GM15510 (cell line): Measurements from ENCODE around the gene FRMD5.

ENCODE experiments used
- POLR2A ChIP-seq: IDR thresholded peaks from 3 replicates; pipeline ENCODE4 v1.6.1; 2011; ENCODE audit warnings: borderline replicate concordance; ENCODE audit not compliant: insufficient read length; ENCODE audit errors: extremely low read depth

FRMD5 gene

GRCh38 chr15:44130778-44131177, 64.3 kb downstream of the FRMD5 start:
- no peak for TF ChIP-seq POLR2A

DNA sequence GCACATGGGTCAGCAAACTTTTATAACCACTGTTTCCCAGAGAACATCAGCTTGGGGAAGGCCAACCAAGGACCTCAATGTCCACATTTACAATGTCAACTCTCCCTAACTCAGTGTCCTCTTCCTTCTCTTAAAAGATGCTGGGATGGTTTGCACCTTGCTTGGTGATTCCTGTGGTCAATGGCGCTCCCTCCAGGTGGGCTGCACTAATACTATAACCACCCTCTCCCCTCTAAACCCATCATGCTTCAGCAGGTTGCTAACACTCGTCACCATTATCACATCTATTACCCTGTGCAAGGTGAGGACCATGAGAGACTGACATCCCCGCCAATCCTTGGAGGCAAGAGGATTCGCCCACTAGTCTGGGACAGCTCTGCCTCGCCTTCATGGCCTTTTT, 65.2 kb downstream of the FRMD5 start:
- TF ChIP-seq POLR2A = no peak

DNA sequence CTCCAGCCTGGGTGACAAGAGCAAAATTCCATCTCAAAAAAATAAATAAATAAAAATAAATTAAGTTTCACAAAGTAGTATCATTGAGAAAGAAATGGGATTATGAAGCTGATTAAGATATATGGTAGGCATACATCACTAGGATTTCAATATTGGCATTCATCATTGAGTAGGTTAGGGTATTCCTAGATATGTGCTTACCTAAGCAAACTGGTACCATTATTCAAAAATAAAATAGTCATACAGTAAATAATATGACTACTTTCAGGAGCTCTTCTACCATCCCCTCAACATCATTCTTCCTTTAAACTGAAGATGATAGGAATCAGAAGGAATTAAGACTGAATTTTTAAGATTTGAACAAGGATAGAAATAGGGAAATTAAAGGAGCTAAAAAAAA, 66.6 kb downstream of the FRMD5 start:
- no peak for TF ChIP-seq POLR2A

DNA sequence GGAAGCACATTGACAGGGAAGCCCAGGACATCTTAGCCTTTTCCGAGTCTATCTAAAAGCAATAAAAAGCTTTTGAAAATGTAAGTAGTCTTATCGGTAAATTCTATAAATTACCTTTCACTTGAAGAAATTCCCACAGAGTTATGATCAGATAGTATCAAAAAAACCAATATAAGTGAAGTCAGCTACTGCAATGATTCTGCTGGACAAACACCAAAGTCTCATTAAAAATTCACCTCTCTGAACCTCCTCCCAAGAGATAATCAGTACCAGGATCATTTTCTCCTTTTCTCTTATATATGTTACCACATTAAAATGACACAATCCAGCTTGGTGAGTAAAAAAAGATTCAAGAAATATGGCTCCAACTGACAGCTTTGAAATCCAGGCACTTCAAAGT, 69.2 kb downstream of the FRMD5 start:
- no peak for TF ChIP-seq POLR2A

DNA sequence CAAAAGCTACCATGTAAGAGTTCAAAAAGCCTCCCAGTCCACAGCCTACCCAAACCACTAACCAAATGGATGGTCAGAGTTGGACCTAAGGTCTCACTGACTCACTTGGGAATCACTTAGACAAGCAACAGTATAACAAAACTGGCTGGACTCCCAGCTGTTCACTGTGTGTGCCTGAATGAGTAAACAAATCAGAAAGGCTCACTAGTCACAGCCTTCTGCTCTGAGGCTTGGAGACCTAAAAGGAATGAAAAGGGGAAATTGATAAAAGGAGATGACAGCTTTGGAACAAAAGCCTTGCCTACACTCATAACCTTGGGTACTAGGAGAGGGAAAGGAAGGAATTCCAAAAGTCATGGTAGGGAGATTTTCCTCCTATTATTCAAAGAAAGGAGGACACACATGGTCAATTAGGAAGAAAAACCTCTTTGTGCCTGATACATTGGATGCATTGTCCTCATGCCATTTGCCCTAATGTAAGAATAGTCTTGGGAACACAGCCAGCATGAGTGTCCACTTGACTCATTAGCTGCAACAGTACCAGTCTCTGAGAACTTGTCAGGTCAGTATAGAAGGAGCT, 92.3 kb downstream of the FRMD5 start:
- TF ChIP-seq POLR2A = no peak

DNA sequence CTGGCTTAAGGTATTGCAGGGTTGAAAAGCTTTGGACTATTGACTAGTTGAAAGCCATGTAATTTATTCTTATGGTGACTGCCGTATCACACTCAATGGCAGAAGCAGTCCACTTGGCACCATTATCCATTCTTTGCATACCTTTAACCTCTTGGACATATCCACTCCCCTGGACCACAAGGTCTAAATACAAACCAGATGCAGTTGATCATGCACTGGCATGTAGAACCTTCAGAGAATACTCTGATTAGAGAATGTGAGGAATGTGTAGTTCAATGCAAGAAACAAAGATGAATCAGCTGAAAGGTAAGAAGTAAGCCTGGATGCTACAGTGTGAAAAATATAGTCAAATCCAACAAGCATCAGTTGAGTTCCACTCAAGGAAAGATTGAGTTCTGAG, 93.1 kb downstream of the FRMD5 start:
- no peak for TF ChIP-seq POLR2A

DNA sequence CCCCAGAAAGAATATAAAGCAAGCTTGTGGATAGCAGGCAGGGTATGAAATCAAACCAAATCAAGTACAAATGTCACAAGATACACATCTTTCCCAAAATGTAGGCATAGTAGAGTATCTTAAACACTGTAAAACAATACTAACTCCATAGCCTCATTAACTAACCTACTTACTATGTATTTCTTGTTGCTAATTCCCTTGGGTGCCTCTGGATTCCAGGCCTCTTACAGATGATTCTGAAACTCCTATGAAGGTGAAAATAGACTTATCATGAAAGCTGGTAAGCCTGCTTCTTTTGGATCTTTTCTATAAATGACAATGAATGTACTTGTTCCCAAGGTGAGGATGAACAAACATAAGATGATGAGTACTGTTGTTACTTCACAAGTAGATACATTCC, 93.8 kb downstream of the FRMD5 start:
- TF ChIP-seq POLR2A = no peak

GRCh38 chr15:44099671-44100070, 95.4 kb downstream of the FRMD5 start:
- no peak for TF ChIP-seq POLR2A

DNA sequence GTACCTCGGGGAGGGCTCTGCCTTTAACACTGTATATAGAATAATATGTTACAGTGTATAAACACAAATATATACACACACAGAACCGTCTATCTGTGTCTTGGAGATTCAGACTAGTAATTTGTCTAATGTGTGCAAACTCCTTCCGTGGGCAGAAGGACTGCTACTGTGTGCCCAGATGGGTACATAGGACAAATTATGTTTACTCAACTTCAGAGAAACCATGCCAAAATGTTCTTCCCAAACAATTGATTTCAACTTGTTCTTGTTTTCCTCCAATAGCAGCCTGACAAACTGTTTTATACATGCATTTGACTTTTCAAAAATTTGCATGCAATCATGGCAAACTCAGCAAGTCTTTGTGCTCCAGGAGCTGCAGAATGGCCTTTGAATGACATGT, 97.5 kb downstream of the FRMD5 start:
- no peak for TF ChIP-seq POLR2A

GRCh38 chr15:44096596-44096995, 98.5 kb downstream of the FRMD5 start:
- TF ChIP-seq POLR2A = no peak

GRCh38 chr15:44094781-44095180, 100.3 kb downstream of the FRMD5 start:
- no peak for TF ChIP-seq POLR2A

DNA sequence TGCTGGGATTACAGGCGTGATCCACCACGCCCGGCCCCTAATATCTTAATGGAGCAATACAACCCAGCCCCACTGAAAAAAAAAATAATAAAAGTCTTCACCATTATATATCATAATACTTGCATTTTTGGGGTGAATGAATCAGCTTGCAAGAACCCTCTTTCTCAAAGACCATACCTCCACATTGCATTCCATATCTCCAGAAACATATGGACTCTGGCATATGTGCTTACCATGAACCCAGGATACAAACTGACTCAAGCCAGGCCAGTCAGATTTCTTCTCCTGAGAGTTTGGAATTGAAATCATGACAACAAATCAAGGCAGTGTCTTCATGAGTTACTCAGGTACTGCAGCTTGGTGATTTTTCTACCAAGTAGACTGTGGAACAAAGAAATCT, 101.2 kb downstream of the FRMD5 start:
- no peak for TF ChIP-seq POLR2A

DNA sequence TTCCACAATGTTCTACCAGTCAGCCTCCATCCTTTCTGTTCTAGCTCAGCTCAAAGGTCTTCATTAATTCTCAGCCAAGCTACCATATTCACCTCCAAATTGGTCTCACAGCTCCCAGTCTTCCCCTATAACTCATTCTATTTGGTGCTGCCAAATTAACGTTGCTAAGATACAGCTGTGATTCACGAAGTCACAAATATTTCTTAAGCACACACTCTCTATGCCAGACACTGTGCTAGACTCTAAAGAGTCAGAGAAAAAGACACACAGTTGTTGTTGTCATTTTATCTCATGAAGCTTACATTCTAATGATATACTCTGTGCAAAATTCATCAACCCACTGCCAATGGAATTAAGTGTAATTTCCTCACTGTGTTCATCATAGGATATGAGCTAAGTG, 102.8 kb downstream of the FRMD5 start:
- TF ChIP-seq POLR2A = no peak

DNA sequence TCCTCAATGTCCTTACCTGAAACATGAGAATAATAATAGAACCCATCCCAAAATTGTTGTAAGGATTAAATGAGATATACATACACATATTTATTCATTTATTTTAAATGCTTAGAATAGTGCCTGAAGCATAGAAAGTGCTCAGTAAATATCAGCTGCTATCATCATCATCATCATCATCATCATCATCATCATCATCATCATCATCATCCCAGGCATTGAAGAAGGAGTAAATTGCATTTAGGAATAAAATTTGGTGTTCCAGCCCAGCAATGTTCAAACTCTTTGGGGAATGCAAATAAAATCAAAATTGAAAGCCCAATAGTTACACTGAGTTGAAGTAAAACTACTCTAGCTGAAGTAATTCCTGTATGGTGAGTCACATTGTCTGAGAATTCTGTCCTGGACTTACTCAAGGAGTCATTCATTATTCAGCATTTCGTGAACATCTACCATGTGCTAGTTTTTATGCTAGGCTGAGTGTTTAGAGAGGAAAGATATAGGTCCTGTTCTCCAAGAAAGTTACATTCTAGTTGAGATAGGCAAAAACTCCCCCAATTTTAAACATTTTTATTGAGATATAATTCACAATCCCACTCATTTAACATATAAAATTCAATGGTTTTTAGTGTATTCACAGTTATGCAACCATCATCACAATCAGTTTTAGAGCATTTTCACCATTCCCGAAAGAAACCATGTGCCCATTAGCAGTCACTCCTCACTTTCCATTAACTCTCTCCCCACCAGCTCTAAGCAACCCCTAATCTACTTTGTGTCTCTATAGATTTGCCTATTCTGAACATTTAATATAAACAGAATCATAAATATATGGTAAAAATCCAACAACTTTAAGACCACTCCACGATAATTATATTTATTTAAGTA, 107.2 kb downstream of the FRMD5 start:
- TF ChIP-seq POLR2A = no peak

DNA sequence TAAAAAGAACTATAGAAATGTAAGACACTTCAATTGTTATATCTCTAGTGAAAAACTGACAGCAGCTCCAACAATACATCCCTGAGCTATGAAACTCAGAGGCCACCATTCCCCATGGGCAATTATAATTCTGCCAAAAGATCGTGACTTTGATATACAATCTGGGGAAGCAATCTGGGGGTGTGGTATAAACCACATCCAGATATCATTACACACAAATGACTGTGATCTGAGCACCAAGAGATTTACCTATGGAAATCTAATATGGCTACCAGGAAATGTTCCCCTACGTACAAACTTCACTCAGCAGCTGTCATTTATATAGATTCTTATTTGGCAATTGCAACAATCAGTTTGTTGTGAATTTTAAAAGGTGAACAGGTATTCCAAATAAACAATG, 110.3 kb downstream of the FRMD5 start:
- TF ChIP-seq POLR2A = no peak

GRCh38 chr15:44084171-44084570, 110.9 kb downstream of the FRMD5 start:
- no peak for TF ChIP-seq POLR2A
